ENCODE data around the gene MCOLN1. TPM values are rescaled to one million over a fixed set of nuclear protein-coding genes. Genes with fewer than 3 reads are reported as not detected.

The MCOLN1 gene
- total RNA-seq, 1 experiment from 2014 or later, result 16.2 TPM

GRCh38 chr19:7516333-7516732 is 6.1 kb upstream of the MCOLN1 start:
- ChIA-PET CTCF (no interaction called here), POLR2A (interaction anchor here (0.6 to 0.9 kb wide), 2 partner anchors 10 to 92 kb away, joined by 3 to 6 read pairs; no protein-coding TSS in a partner anchor)
- no peaks in the 10 kb centered on the region for H3K27me3 Mint-ChIP-seq (ENCODE audit: insufficient read depth, unreplicated experiment)
- H3K27ac Mint-ChIP-seq (ENCODE audit: unreplicated experiment), result no peak overlapping the region
- no TSS peak for BruUV-seq (replicated peaks)
- peaks cover 11% of the 10 kb centered on the region for H3K36me3 Mint-ChIP-seq (ENCODE audit: insufficient read depth, unreplicated experiment)
- peaks cover 5% of the 10 kb centered on the region; the same call in 1 of the 2 replicates for H3K4me1 ChIP-seq
- no peaks in the 10 kb centered on the region for H3K9me3 Mint-ChIP-seq (ENCODE audit: unreplicated experiment)
- peaks cover 8% of the 10 kb centered on the region for H3K4me1 Mint-ChIP-seq (ENCODE audit: low read depth, unreplicated experiment)
- peaks cover 1% of the 10 kb centered on the region; the same call in 1 of the 2 replicates for H3K36me3 ChIP-seq (ENCODE audit: control insufficient read depth, insufficient read depth, low read length)
- peak overlapping the region; percentile 75 for H3K4me3 ChIP-seq (ENCODE audit: low read depth, low read length)
- no peak for TF ChIP-seq CTCF (IDR thresholded peaks at IDR 0.05; ENCODE audit: insufficient read depth in 1 of 2, low read depth in 1 of 2, low read length in 1 of 2, severe bottlenecking in 1 of 2, unreplicated experiment in 1 of 2)
- no peaks in the 10 kb centered on the region for H3K27me3 ChIP-seq (replicated peaks; ENCODE audit: control insufficient read depth, insufficient read depth, low read length)
- peak overlapping the region; percentile 70 for H3K4me3 Mint-ChIP-seq (ENCODE audit: unreplicated experiment)
- no peaks in the 10 kb centered on the region for H3K9me3 ChIP-seq
- intact Hi-C loops (cut with micrococcal nuclease; ENCODE audit: unreplicated experiment), result loop anchor here (10.0 kb wide), 1 partner anchor 122 kb away; no protein-coding TSS in a partner anchor
- DNase-seq, result no peak

GRCh38 chr19:7516878-7517277 is 5.5 kb upstream of the MCOLN1 start:
- Mint-ChIP-seq H3K36me3 (ENCODE audit: insufficient read depth, unreplicated experiment) (peaks cover 15% of the 10 kb centered on the region), H3K4me3 (ENCODE audit: unreplicated experiment) (peak overlapping the region; percentile 70), H3K9me3 (ENCODE audit: unreplicated experiment) (no peaks in the 10 kb centered on the region), H3K4me1 (ENCODE audit: low read depth, unreplicated experiment) (peaks cover 11% of the 10 kb centered on the region), H3K27me3 (ENCODE audit: insufficient read depth, unreplicated experiment) (no peaks in the 10 kb centered on the region), H3K27ac (ENCODE audit: unreplicated experiment) (no peak overlapping the region)
- no TSS peak for BruUV-seq (replicated peaks)
- TF ChIP-seq CTCF (IDR thresholded peaks at IDR 0.05; ENCODE audit: insufficient read depth in 1 of 2, low read depth in 1 of 2, low read length in 1 of 2, severe bottlenecking in 1 of 2, unreplicated experiment in 1 of 2), result no peak
- Histone ChIP-seq H3K36me3 (ENCODE audit: control insufficient read depth, insufficient read depth, low read length) (peaks cover 1% of the 10 kb centered on the region; the same call in 1 of the 2 replicates), H3K27me3 (replicated peaks; ENCODE audit: control insufficient read depth, insufficient read depth, low read length) (no peaks in the 10 kb centered on the region), H3K9me3 (no peaks in the 10 kb centered on the region), H3K4me1 (peaks cover 7% of the 10 kb centered on the region), H3K4me3 (ENCODE audit: low read depth, low read length) (peak overlapping the region; percentile 75)
- POLR2A ChIA-PET, result interaction anchor here (0.9 kb wide), 1 partner anchor 11 kb away, joined by 3 read pairs; no protein-coding TSS in a partner anchor
- CTCF ChIA-PET, result no interaction called here
- intact Hi-C loops (cut with micrococcal nuclease; ENCODE audit: unreplicated experiment), result loop anchor here (10.0 kb wide), 1 partner anchor 122 kb away; no protein-coding TSS in a partner anchor
- no peak for DNase-seq

GRCh38 chr19:7519361-7520130 is 2.9 kb upstream of the MCOLN1 start:
- Histone ChIP-seq H3K27me3 (replicated peaks; ENCODE audit: control insufficient read depth, insufficient read depth, low read length) (no peaks in the 10 kb centered on the region), H3K9me3 (no peaks in the 10 kb centered on the region), H3K4me1 (peaks cover 15% of the 10 kb centered on the region), H3K4me3 (ENCODE audit: low read depth, low read length) (no peak overlapping the region), H3K36me3 (ENCODE audit: control insufficient read depth, insufficient read depth, low read length) (peaks cover 1% of the 10 kb centered on the region; the same call in 1 of the 2 replicates)
- no peak for TF ChIP-seq CTCF (IDR thresholded peaks at IDR 0.05; ENCODE audit: insufficient read depth in 1 of 2, low read depth in 1 of 2, low read length in 1 of 2, severe bottlenecking in 1 of 2, unreplicated experiment in 1 of 2)
- H3K27ac Mint-ChIP-seq (ENCODE audit: unreplicated experiment), result no peak overlapping the region
- BruUV-seq (replicated peaks), result no TSS peak
- ChIA-PET CTCF (no interaction called here), POLR2A (no interaction called here)
- no peak for DNase-seq
- no peak overlapping the region for H3K4me3 Mint-ChIP-seq (ENCODE audit: unreplicated experiment)
- no peaks in the 10 kb centered on the region for H3K9me3 Mint-ChIP-seq (ENCODE audit: unreplicated experiment)
- peaks cover 26% of the 10 kb centered on the region for H3K36me3 Mint-ChIP-seq (ENCODE audit: insufficient read depth, unreplicated experiment)
- H3K4me1 Mint-ChIP-seq (ENCODE audit: low read depth, unreplicated experiment), result peaks cover 16% of the 10 kb centered on the region
- intact Hi-C loops (cut with micrococcal nuclease; ENCODE audit: unreplicated experiment), result loop anchor here (10.0 kb wide), 1 partner anchor 125 kb away; no protein-coding TSS in a partner anchor
- no peaks in the 10 kb centered on the region for H3K27me3 Mint-ChIP-seq (ENCODE audit: insufficient read depth, unreplicated experiment)

Data from Caco-2 (cell line).